Activated CD8-positive, alpha-beta memory T cell treated with anti-CD3 and anti-CD28 coated beads, Interleukin-2, amount 10 ng/mL, durations not matched to agents 7 days and 5 days (primary cell): Measurements from ENCODE around the gene ARHGAP26. TPM values are rescaled to one million over a fixed set of nuclear protein-coding genes. Genes with fewer than 3 reads are reported as not detected.
A peak's percentile ranks its signal among the peaks of the same experiment; 100 is the strongest.

Source experiments
- ATAC-seq: fragments of 150-1000 bp; cut with Tn5 transposase; one replicate; pipeline ENCODE4 v1.10.0; 2021; ENCODE audit warnings: moderate library complexity
- CTCF ChIA-PET: fragments of 350-600 bp; sonication (Branson Sonifier 250); formaldehyde crosslinking; loops from one replicate; lab custom pipeline; 2021; ENCODE audit warnings: antibody characterized with exemption; lab: Charles Lee
- DNase-seq: peaks from one replicate; pipeline ENCODE4 v3.0.0-alpha.2; 2020
- H3K27ac Mint-ChIP-seq: one replicate; pipeline ENCODE4 v1.8.0; 2021; ENCODE audit warnings: mild to moderate bottlenecking, mixed read lengths
- H3K27me3 Mint-ChIP-seq: one replicate; pipeline ENCODE4 v1.8.0; 2021; ENCODE audit warnings: mixed read lengths
- H3K36me3 Mint-ChIP-seq: one replicate; pipeline ENCODE4 v1.8.0; 2021; ENCODE audit warnings: mild to moderate bottlenecking, mixed read lengths
- H3K4me1 Mint-ChIP-seq: one replicate; pipeline ENCODE4 v1.8.0; 2021; ENCODE audit warnings: mixed read lengths
- H3K4me3 Mint-ChIP-seq: one replicate; pipeline ENCODE4 v1.8.0; 2021; ENCODE audit warnings: mild to moderate bottlenecking, moderate library complexity, mixed read lengths
- H3K9me3 Mint-ChIP-seq: one replicate; pipeline ENCODE4 v1.8.0; 2022; ENCODE audit warnings: low read depth, mixed read lengths
- total RNA-seq, 2 experiments: library from RNA; stranded (reverse); gene quantifications; one replicate each; pipeline ENCODE4 v1.2.3, GENCODE V29; 2021

The ARHGAP26 gene, protein sequence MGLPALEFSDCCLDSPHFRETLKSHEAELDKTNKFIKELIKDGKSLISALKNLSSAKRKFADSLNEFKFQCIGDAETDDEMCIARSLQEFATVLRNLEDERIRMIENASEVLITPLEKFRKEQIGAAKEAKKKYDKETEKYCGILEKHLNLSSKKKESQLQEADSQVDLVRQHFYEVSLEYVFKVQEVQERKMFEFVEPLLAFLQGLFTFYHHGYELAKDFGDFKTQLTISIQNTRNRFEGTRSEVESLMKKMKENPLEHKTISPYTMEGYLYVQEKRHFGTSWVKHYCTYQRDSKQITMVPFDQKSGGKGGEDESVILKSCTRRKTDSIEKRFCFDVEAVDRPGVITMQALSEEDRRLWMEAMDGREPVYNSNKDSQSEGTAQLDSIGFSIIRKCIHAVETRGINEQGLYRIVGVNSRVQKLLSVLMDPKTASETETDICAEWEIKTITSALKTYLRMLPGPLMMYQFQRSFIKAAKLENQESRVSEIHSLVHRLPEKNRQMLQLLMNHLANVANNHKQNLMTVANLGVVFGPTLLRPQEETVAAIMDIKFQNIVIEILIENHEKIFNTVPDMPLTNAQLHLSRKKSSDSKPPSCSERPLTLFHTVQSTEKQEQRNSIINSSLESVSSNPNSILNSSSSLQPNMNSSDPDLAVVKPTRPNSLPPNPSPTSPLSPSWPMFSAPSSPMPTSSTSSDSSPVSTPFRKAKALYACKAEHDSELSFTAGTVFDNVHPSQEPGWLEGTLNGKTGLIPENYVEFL
- 10 to 100 TPM; 12.6 to 38.9 TPM for total RNA-seq

DNA sequence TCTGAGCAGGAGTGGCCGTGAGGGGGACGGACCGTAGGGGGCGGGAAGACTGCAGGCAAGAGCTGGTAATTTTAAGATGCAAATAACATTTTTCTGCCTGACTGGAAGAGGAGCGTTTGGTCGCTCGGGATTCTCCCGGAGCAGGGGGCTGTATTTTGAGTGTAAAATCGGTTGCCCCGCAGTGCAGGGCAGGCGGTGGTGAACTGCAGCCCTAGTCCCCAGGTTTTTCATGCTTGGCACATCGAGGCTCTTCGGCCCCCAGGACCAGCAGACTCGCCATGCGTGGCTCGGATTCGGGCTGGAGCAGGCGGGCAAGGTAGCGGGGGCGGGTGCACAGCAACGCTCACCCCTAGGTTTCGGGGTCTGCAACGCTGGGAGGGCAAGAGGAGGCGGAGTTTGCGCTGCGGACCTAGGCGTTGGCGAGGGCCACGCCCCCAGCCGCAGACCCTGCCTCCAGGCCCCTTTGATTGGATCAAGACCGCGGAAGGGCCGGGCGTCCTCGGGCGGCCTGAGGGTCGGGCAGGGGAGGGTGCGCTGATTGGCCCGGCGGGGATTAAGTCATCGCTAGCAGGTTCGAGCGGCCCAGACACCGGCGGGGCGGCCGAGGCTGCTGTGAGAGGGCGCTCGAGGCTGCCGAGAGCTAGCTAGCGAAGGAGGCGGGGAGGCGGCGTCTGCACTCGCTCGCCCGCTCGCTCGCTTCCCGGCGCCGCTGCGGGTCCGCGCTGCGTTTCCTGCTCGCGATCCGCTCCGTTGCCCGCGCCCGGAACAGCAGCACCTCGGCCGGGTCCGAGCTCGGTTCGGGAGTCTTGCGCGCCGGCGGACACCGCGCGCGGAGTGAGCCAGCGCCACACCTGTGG lies at the start of gene ARHGAP26:
Gene ARHGAP26, plus strand, starts transcription at position 585 of the 857 bp plus-strand sequence. CDS start 385 bp downstream, outside the sequence.
- no peaks in the 10 kb centered on the region for H3K27me3 Mint-ChIP-seq

GRCh38 chr5:142720641-142721271 lies 49.4 kb upstream of the ARHGAP26 start:
- CTCF ChIA-PET = interaction anchor here (2.1 to 15.8 kb wide), 3 partner anchors 8 to 163 kb away, joined by 8 to 349 read pairs (median 31); no protein-coding TSS in a partner anchor
- H3K27me3 Mint-ChIP-seq = peaks cover 3% of the 10 kb centered on the region
- H3K4me1 Mint-ChIP-seq = no peaks in the 10 kb centered on the region
- H3K27ac Mint-ChIP-seq = no peak overlapping the region
- H3K9me3 Mint-ChIP-seq = no peaks in the 10 kb centered on the region
- H3K36me3 Mint-ChIP-seq = no peaks in the 10 kb centered on the region
- DNase-seq (no peak), ATAC-seq (no peak)
- no peak overlapping the region for H3K4me3 Mint-ChIP-seq

More for the DNA sequence above, at the start of gene ARHGAP26:
- H3K36me3 Mint-ChIP-seq = peaks cover 3% of the 10 kb centered on the region
- peaks cover 37% of the 10 kb centered on the region for H3K4me1 Mint-ChIP-seq
- ATAC-seq (peak; percentile 94), DNase-seq (peak; percentile 97)
- peak within 1 kb of the TSS; percentile 89 for H3K4me3 Mint-ChIP-seq
- no peaks in the 10 kb centered on the region for H3K9me3 Mint-ChIP-seq
- CTCF ChIA-PET = interaction anchor here (0.7 to 7.2 kb wide), 29 partner anchors 10 to 119 kb away, joined by 3 to 49 read pairs (median 6); no protein-coding TSS in a partner anchor
- H3K27ac Mint-ChIP-seq = peak within 1 kb of the TSS; percentile 88

- no peaks in the 10 kb centered on the region for H3K9me3 Mint-ChIP-seq
- DNase-seq = no peak
- H3K27ac Mint-ChIP-seq = no peak overlapping the region
- H3K4me1 Mint-ChIP-seq = peaks cover 8% of the 10 kb centered on the region
- no peak for ATAC-seq
- H3K36me3 Mint-ChIP-seq = no peaks in the 10 kb centered on the region
- H3K4me3 Mint-ChIP-seq = no peak overlapping the region
- CTCF ChIA-PET = interaction anchor here (1.1 to 15.8 kb wide), 5 partner anchors 9 to 162 kb away, joined by 3 to 349 read pairs (median 8); no protein-coding TSS in a partner anchor
- no peaks in the 10 kb centered on the region for H3K27me3 Mint-ChIP-seq
These were observed 48.0 kb upstream of the ARHGAP26 start for GRCh38 chr5:142722146-142722545.

DNA sequence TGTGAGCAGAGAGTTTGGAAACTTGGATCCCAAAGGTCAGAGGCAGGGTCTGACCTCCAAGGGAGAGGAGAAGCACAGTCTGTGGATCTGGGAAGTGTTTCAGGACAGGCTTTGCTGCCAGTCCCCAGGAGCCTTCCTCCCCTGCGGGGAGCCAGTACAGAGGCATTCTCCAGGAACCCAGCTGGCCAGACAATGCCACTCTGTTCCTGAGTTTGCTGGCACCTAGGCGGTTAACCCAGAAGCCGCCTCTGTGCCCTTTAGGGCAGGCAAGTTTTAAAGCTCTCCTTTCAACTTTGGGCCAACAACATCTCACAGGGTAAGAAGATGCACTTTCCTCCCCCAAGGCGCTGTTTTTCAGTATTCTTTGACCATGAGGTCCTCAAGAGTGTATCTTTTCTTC lies 47.3 kb upstream of the ARHGAP26 start:
- CTCF ChIA-PET = interaction anchor here (1.4 to 15.8 kb wide), 5 partner anchors 10 to 161 kb away, joined by 3 to 349 read pairs (median 5); no protein-coding TSS in a partner anchor
- Mint-ChIP-seq H3K27ac (no peak overlapping the region), H3K27me3 (no peaks in the 10 kb centered on the region), H3K4me1 (peaks cover 8% of the 10 kb centered on the region), H3K4me3 (no peak overlapping the region), H3K36me3 (no peaks in the 10 kb centered on the region), H3K9me3 (no peaks in the 10 kb centered on the region)
- ATAC-seq (no peak), DNase-seq (no peak)

DNA sequence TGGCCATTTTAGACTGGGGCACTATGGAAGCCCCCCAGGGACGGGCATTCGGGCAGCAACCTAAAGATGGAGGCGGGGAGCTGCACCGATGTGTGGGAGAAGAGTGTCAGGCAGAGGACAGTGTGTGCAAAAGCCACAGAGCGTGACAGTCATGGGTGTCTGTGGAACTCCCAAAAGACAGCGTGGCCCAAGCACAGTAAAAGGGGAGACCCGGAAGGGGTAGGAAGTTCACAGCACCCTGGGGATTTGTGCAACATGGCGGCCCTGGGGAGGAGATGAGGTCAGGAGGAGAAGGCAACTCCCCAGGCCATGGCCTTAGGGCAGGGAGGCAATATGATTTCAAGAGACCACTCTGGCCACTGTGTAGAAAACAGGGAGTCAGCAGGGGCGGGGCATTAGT lies 45.4 kb upstream of the ARHGAP26 start:
- DNase-seq (no peak), ATAC-seq (no peak)
- no peaks in the 10 kb centered on the region for H3K27me3 Mint-ChIP-seq
- CTCF ChIA-PET = interaction anchor here (6.0 kb wide), 1 partner anchor 12 kb away, joined by 31 read pairs; no protein-coding TSS in a partner anchor
- H3K4me1 Mint-ChIP-seq = peaks cover 8% of the 10 kb centered on the region
- no peaks in the 10 kb centered on the region for H3K36me3 Mint-ChIP-seq
- no peak overlapping the region for H3K4me3 Mint-ChIP-seq
- no peak overlapping the region for H3K27ac Mint-ChIP-seq
- no peaks in the 10 kb centered on the region for H3K9me3 Mint-ChIP-seq

- H3K4me1 Mint-ChIP-seq = peaks cover 8% of the 10 kb centered on the region
- no peaks in the 10 kb centered on the region for H3K27me3 Mint-ChIP-seq
- H3K9me3 Mint-ChIP-seq = no peaks in the 10 kb centered on the region
- CTCF ChIA-PET = interaction anchor here (0.6 to 6.0 kb wide), 2 partner anchors 12 to 113 kb away, joined by 3 to 31 read pairs; no protein-coding TSS in a partner anchor
- DNase-seq (no peak), ATAC-seq (no peak)
- no peak overlapping the region for H3K4me3 Mint-ChIP-seq
- no peaks in the 10 kb centered on the region for H3K36me3 Mint-ChIP-seq
- H3K27ac Mint-ChIP-seq = no peak overlapping the region
These were observed 44.7 kb upstream of the ARHGAP26 start for GRCh38 chr5:142725231-142726187.

- no peaks in the 10 kb centered on the region for H3K36me3 Mint-ChIP-seq
- no peaks in the 10 kb centered on the region for H3K9me3 Mint-ChIP-seq
- no peak overlapping the region for H3K4me3 Mint-ChIP-seq
- H3K27ac Mint-ChIP-seq = no peak overlapping the region
- no peak for DNase-seq
- no peaks in the 10 kb centered on the region for H3K27me3 Mint-ChIP-seq
- ATAC-seq = no peak
- CTCF ChIA-PET = interaction anchor here (0.6 to 3.1 kb wide), 2 partner anchors 13 to 114 kb away, joined by 3 to 19 read pairs; no protein-coding TSS in a partner anchor
- H3K4me1 Mint-ChIP-seq = peaks cover 8% of the 10 kb centered on the region
These were observed 43.9 kb upstream of the ARHGAP26 start for GRCh38 chr5:142726188-142726731.

GRCh38 chr5:142727735-142728047 lies 42.5 kb upstream of the ARHGAP26 start:
- Mint-ChIP-seq H3K4me3 (no peak overlapping the region), H3K36me3 (no peaks in the 10 kb centered on the region), H3K27ac (no peak overlapping the region), H3K27me3 (no peaks in the 10 kb centered on the region), H3K4me1 (peaks cover 8% of the 10 kb centered on the region), H3K9me3 (no peaks in the 10 kb centered on the region)
- DNase-seq (no peak), ATAC-seq (no peak)
- CTCF ChIA-PET = interaction anchor here (0.7 to 3.1 kb wide), 2 partner anchors 14 to 152 kb away, joined by 3 to 19 read pairs; no protein-coding TSS in a partner anchor

DNA sequence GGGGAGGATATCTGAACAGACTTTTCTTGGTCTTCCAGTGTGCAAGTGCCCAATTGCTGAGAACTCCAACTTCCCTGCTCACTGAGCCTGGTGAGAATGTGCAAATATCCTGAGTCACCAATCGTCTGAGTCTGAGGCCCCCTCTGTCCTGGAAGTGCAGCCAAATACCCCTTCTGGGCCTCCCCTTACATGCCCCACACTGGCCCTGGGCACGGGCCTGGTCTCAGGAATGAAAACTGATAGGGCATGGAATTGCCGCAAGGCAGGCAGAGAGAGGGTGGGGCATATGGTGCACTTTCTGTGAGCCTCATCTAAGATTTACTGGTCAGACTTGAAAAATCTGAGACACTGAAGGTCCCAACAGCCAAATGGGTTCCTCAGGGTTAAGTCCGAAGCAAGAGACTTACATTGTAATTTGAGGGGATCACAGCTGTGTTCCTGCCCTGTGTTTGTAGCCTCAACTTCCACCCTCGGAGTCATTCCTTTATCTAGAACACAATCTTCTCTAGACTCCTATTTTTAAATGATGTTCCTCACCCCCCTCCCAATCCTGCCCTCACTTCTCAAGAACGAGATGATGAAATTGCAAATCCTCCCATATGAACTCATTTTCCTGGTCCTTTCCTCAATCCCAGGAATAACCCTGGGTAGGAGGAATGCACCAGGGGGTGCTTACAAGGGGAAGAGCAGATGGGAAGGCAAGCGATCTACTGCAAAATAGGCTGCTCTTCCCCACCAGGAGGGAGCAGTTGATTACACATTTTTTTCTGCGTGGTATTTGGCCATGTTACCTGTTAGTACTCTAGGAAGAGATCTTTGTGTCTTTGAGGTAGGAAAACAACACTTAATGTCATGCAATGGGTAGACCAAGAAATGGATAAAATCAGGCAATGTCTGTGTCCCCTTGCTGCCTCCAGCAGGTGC lies 34.6 kb upstream of the ARHGAP26 start:
- H3K4me1 Mint-ChIP-seq = peaks cover 18% of the 10 kb centered on the region
- no peak overlapping the region for H3K27ac Mint-ChIP-seq

GRCh38 chr5:142736247-142736632 lies 33.9 kb upstream of the ARHGAP26 start:
- no peaks in the 10 kb centered on the region for H3K36me3 Mint-ChIP-seq
- H3K27ac Mint-ChIP-seq = no peak overlapping the region
- CTCF ChIA-PET = interaction anchor here (1.1 to 15.0 kb wide), 4 partner anchors 11 to 147 kb away, joined by 3 to 140 read pairs (median 6); no protein-coding TSS in a partner anchor
- peaks cover 18% of the 10 kb centered on the region for H3K4me1 Mint-ChIP-seq
- no peak for DNase-seq
- no peak for ATAC-seq
- no peaks in the 10 kb centered on the region for H3K9me3 Mint-ChIP-seq
- H3K4me3 Mint-ChIP-seq = no peak overlapping the region
- peaks cover 4% of the 10 kb centered on the region for H3K27me3 Mint-ChIP-seq

More for the DNA sequence above, 34.6 kb upstream of the ARHGAP26 start:
- CTCF ChIA-PET = interaction anchor here (1.1 to 15.0 kb wide), 5 partner anchors 12 to 148 kb away, joined by 3 to 140 read pairs (median 10); no protein-coding TSS in a partner anchor
- Mint-ChIP-seq H3K4me3 (no peak overlapping the region), H3K36me3 (no peaks in the 10 kb centered on the region), H3K9me3 (no peaks in the 10 kb centered on the region), H3K27me3 (peaks cover 4% of the 10 kb centered on the region)
- ATAC-seq (no peak), DNase-seq (no peak)
